ENCODE results near the gene DOCK2. TPM values are rescaled to one million over a fixed set of nuclear protein-coding genes. Genes with fewer than 3 reads are reported as not detected.

The DOCK2 gene
- total RNA-seq (2021; fragmentation: NEBNext Ultra II Directional; extraction: Animal tissue kit (Norgen Biotek cat#: 25700)) (5.7 and 8.5 TPM in 2 replicates), polyA plus RNA-seq (2011; rRNA removed) (3.2 and 3.9 TPM in 2 replicates), polyA minus RNA-seq (2011; rRNA and poly(A)+ RNA removed) (17.8 and 19.8 TPM in 2 replicates)
- polyA plus RNA-seq (2011; cell fraction: cytosol; rRNA removed): 3.6 TPM
- polyA plus RNA-seq (2011; cell fraction: nucleus; rRNA removed): 5.9 TPM
- 3.1 to 6.1 TPM (median 4.7 TPM) in 4 replicates for polyA plus RNA-seq (2012, experiment 1 of 2)
- 0.22 TPM for polyA plus RNA-seq (2012, experiment 2 of 2)
- 1.9 TPM for polyA plus RNA-seq (2013, experiment 1 of 2)
- 2.0 TPM for polyA plus RNA-seq (2013, experiment 2 of 2)
- 2.3 TPM for polyA minus RNA-seq (2011; cell fraction: cytosol; rRNA and poly(A)+ RNA removed)
- 21.1 TPM for polyA minus RNA-seq (2011; cell fraction: nucleus; rRNA and poly(A)+ RNA removed)
- long read RNA-seq, experiment 1, partial matches to known transcripts: 3 of 4 reads
- long read RNA-seq, experiment 1, other reads (novel, unspliced or antisense): 1 of 4 reads
- long read RNA-seq, experiment 2, partial matches to known transcripts: 0 of 1 reads
- long read RNA-seq, experiment 2, other reads (novel, unspliced or antisense): 1 of 1 reads

- Histone ChIP-seq H4K20me1 (replicated peaks in 1 of 2; ENCODE audit: control insufficient read depth in 1 of 2, insufficient read depth in 2 of 2, low read length in 2 of 2) (no peaks in the 10 kb centered on the region), H2BK20ac (ENCODE audit: low read length) (peak within 1 kb of the TSS; percentile 26; the same call in 1 of the 2 replicates), H2BK5ac (ENCODE audit: low read depth, low read length) (peak within 1 kb of the TSS; percentile 44; the same call in 1 of the 2 replicates), H3K4me2 (ENCODE audit: insufficient read depth in 1 of 2, low read depth in 2 of 2, low read length in 2 of 2) (peak within 1 kb of the TSS; percentile 68 to 80), H2BK120ac (replicated peaks; ENCODE audit: low read depth, low read length) (no peak within 1 kb of the TSS), H3K36me3 (ENCODE audit: control insufficient read depth in 2 of 4, insufficient read depth in 4 of 4, low read length in 3 of 4) (no peaks in the 10 kb centered on the region), H4K8ac (ENCODE audit: extremely low read depth, insufficient read depth, low read length) (peak within 1 kb of the TSS; percentile 64), H3K18ac (ENCODE audit: extremely low read depth, low read length) (peak within 1 kb of the TSS; percentile 72; the same call in 1 of the 2 replicates), H3K9me3 (ENCODE audit: insufficient read depth in 2 of 2, low read depth in 1 of 2, low read length in 1 of 2) (peaks cover 7 to 12% of the 10 kb centered on the region in 2 experiments; a peak in 2 of 4 replicates), H3K4me1 (replicated peaks in 1 of 4; ENCODE audit: control insufficient read depth in 3 of 4, insufficient read depth in 4 of 4, low read length in 3 of 4) (peaks cover 2 to 10% (median 4%) of the 10 kb centered on the region in 4 experiments), H3K23me2 (ENCODE audit: low read depth, low read length) (peaks cover 3% of the 10 kb centered on the region; the same call in 1 of the 2 replicates), H3K27me3 (replicated peaks in 1 of 4; ENCODE audit: control insufficient read depth in 3 of 4, extremely low read depth in 1 of 4, insufficient read depth in 3 of 4, low read length in 3 of 4) (peaks cover 0 to 17% (median 6%) of the 10 kb centered on the region in 4 experiments; a peak in 5 of 7 replicates), H3K4ac (replicated peaks; ENCODE audit: insufficient read length, low read depth, low read length) (no peak within 1 kb of the TSS), H2AK5ac (ENCODE audit: low read depth, low read length) (no peak within 1 kb of the TSS), H3K14ac (ENCODE audit: insufficient read length) (no peak within 1 kb of the TSS), H3K9ac (replicated peaks in 1 of 4; ENCODE audit: extremely low read depth in 1 of 4, low read depth in 3 of 4, low read length in 3 of 4) (no peak within 1 kb of the TSS), H3K27ac (ENCODE audit: low read depth, low read length) (no peak within 1 kb of the TSS), H3K79me1 (ENCODE audit: low read depth, low read length) (no peaks in the 10 kb centered on the region), H4K5ac (ENCODE audit: insufficient read length, low read depth, low read length) (no peak within 1 kb of the TSS), H3K23ac (ENCODE audit: insufficient read length) (no peak within 1 kb of the TSS), H2BK12ac (ENCODE audit: low read depth, low read length) (peak within 1 kb of the TSS; percentile 75; the same call in 1 of the 2 replicates), H3K4me3 (ENCODE audit: extremely low read depth in 1 of 4, insufficient read depth in 2 of 4, low read depth in 3 of 4, low read length in 4 of 4) (peak within 1 kb of the TSS; percentile 53 to 79 (median 64)), H2BK15ac (ENCODE audit: low read length) (peak within 1 kb of the TSS; percentile 62; the same call in 1 of the 2 replicates), H2AFZ (ENCODE audit: low read length) (peak within 1 kb of the TSS; percentile 87), H3K79me2 (ENCODE audit: control insufficient read depth in 1 of 2, insufficient read depth in 2 of 2, low read length in 2 of 2) (no peaks in the 10 kb centered on the region), H4K91ac (replicated peaks; ENCODE audit: insufficient read length, low read length) (peak within 1 kb of the TSS; percentile 61), H3K56ac (replicated peaks; ENCODE audit: insufficient read length, low read depth, low read length) (no peak within 1 kb of the TSS)
- 4% methylated on average over 14 of the region's 42 CpGs; no CpG with 5 or more reads in 1 of the 2 experiments for WGBS, 2 experiments (ENCODE audit: extremely low coverage in 1 of 2, insufficient coverage in 1 of 2, insufficient read length in 1 of 2, insufficient replicate concordance in 2 of 2, low coverage in 1 of 2, low lambda C conversion rate in 2 of 2, missing lambda C conversion rate in 1 of 2)
- DNase-seq (ENCODE audit: low read depth in 1 of 2, low spot score in 2 of 2): peak in 1 of 2 experiments; percentile 71
- POLR2A ChIA-PET (ENCODE audit: partially characterized antibody): interaction anchor here (1.4 to 3.0 kb wide), 2 partner anchors 12 to 54 kb away, joined by 7 to 9 read pairs; partner anchors contain the start of gene SPDL1
- CTCF ChIA-PET (ENCODE audit: partially characterized antibody): interaction anchor here (1.4 kb wide), 1 partner anchor 433 kb away, joined by 4 read pairs; no protein-coding TSS in a partner anchor
- no peak for FAIRE-seq
- TF ChIP-seq RNF2 (IDR thresholded peaks at IDR 0.05; ENCODE audit: borderline replicate concordance, low read depth, low read length, missing control alignments, poor library complexity, severe bottlenecking): no peak
- TF ChIP-seq, protein P1, sequence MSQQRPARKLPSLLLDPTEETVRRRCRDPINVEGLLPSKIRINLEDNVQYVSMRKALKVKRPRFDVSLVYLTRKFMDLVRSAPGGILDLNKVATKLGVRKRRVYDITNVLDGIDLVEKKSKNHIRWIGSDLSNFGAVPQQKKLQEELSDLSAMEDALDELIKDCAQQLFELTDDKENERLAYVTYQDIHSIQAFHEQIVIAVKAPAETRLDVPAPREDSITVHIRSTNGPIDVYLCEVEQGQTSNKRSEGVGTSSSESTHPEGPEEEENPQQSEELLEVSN (IDR thresholded peaks at IDR 0.05): peak; percentile 82
- TF ChIP-seq CTBP2 (IDR thresholded peaks at IDR 0.05; ENCODE audit: borderline replicate concordance, insufficient read depth, insufficient read length, low read length): peak; percentile 68
- TF ChIP-seq ASH2L (IDR thresholded peaks at IDR 0.05; ENCODE audit: low read length): peak; percentile 67
- TF ChIP-seq RBBP5 (IDR thresholded peaks at IDR 0.05; ENCODE audit: borderline replicate concordance, low read depth, low read length): peak; percentile 83; the same call in 1 of the 2 replicates
- peak; percentile 67 for TF ChIP-seq MAX (IDR thresholded peaks at IDR 0.05)
- no peak for TF ChIP-seq EP300 (IDR thresholded peaks at IDR 0.05; ENCODE audit: borderline replicate concordance in 1 of 2, low read depth in 2 of 2, low read length in 2 of 2)
These were observed at the start of gene DOCK2 for GRCh38 chr5:169637085-169637548. Gene DOCK2 (plus strand): TSS chr5:169637275. CDS start chr5:169637327, 52 bp downstream.
